H1 (cell line): ENCODE measurements around the gene RHOH. TPM values are rescaled to one million over a fixed set of nuclear protein-coding genes. Genes with fewer than 3 reads are reported as not detected.

Experiments used
- CTBP2 ChIP-seq: IDR thresholded peaks from 2 replicates; pipeline ENCODE4 v1.7.0; 2011; ENCODE audit warnings: borderline replicate concordance, mild to moderate bottlenecking, moderate library complexity, mixed read lengths, low read length; ENCODE audit not compliant: insufficient read depth, insufficient read length
- POLR2A ChIP-seq, 2 experiments: IDR thresholded peaks; 1 replicate in 1 of 2; 2 replicates in 1 of 2; pipeline ENCODE4 v1.6.1; 2011; ENCODE audit warnings: low read depth in 2 of 2, low read length in 2 of 2, mild to moderate bottlenecking in 2 of 2; ENCODE audit errors: control extremely low read depth in 1 of 2
- polyA plus RNA-seq, 7 experiments: library from polyadenylated mRNA; depleted of rRNA in 3 of 7; stranded (reverse) in 5 of 7; unstranded in 2 of 7; fragments of >200 nt in 5 of 7; fragments of 200-250 nt in 2 of 7; gene quantifications; 1 replicate in 5 of 7; 2 replicates in 1 of 7; 4 replicates in 1 of 7; pipeline versions ENCODE4 v1.2.1 to v1.2.3, GENCODE V29; 2011 to 2013; ENCODE audit warnings: missing spikeins in 2 of 7, mixed read lengths in 2 of 7
- total RNA-seq: library from RNA; stranded (reverse); fragmentation: NEBNext Ultra II Directional; extraction: Animal tissue kit (Norgen Biotek cat#: 25700); gene quantifications from 2 replicates; pipeline ENCODE4 v1.2.1, GENCODE V29; 2021

Gene RHOH
- total and polyA plus RNA-seq, 2 of the 8 experiments (the other 6 are each of a cell fraction or from before 2014, with no cell fraction given) = 5.9 to 6.9 TPM

DNA sequence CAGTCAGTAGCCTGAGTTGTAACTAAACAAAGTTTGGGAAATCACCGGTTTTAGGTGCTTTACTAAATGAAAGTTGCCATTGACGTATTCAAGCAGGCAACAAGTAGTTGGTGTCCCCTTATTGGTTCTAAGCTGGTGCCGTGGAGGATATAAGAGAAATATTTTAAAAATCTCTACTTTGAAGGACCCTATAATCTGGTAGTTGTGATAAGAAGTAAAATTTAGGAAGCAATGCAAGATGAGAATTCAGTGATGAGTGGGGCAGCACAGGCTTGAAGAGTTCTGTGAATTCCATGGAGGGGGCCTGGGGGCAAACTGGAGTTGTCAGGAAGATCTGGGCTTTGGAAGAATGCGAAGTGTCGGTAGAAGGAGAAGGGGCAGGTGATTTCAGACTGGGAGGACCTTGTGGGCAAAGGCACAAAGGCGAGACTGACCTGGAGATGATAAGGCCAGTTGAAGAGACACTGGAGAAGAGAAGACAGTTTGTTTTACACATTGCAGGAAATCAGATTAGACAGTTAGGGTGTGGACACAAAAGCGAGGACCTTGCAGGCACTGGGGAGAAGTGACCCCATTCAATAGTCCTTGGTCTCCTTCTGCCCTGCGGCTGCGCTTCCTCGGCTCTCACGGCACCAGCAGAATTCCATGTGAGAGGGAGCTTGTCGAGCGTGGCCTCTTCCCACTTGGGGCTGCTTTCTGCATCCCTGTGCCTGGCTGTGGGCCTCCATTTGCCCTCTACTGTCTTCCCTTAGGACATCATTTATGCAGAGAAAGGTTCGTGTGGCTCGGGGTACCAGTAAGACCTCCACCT, 1.3 kb downstream of the RHOH start (continued):
- TF ChIP-seq CTBP2 (no peak), POLR2A (IDR thresholded peaks at IDR 0.05; ENCODE audit: control extremely low read depth in 1 of 2, low read depth in 2 of 2, low read length in 2 of 2) (no peak)
